ENCODE results near the gene SLC1A4.

SLC1A4 gene

DNA sequence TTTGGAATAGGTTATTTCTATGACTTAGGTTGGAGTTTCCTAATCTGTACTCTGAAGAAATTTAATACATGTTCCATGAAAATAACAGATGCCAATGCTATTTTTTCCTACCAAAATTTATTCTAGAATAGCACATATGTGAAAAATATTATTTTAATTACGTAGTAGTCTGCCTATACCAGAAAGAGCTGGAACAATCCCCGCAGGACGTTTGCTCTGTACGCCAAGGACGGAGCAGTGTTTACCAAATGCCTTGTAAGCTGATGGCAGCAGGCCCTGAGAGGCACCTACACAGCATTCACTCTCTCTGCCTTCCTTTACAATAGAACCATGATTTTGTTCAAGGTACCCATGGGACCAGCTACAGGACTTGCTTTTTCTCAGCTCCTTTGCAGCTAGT, 16.8 kb upstream of the SLC1A4 start:
- Histone ChIP-seq H3K14ac (ENCODE audit: low read length in 2 of 2) (no peak overlapping the region), H3K9ac (ENCODE audit: low read length) (no peak overlapping the region), H3K4me1 (ENCODE audit: control insufficient read depth, insufficient read depth, low read depth, low read length) (peaks cover 8% of the 10 kb centered on the region), H3K4me2 (ENCODE audit: low read length, poor library complexity, severe bottlenecking) (no peak overlapping the region), H3K36me3 (ENCODE audit: control insufficient read depth in 1 of 2, insufficient read depth in 2 of 2, low read depth in 1 of 2, low read length in 2 of 2) (no peaks in the 10 kb centered on the region), H2BK12ac (ENCODE audit: low read length in 2 of 2) (peak overlapping the region in 1 of 2 experiments; percentile 59), H4K91ac (ENCODE audit: low read length) (no peak overlapping the region), H2AFZ (ENCODE audit: low read depth, low read length) (no peak overlapping the region), H3K79me1 (replicated peaks; ENCODE audit: low read length, poor library complexity, severe bottlenecking) (no peaks in the 10 kb centered on the region), H3K23ac (ENCODE audit: low read length in 2 of 2) (no peak overlapping the region), H2BK5ac (ENCODE audit: low read depth, low read length, poor library complexity, severe bottlenecking) (no peak overlapping the region), H3K4ac (ENCODE audit: low read depth in 1 of 2, low read length in 2 of 2) (no peak overlapping the region), H3K18ac (ENCODE audit: low read depth in 1 of 2, low read length in 2 of 2) (peak overlapping the region in 1 of 2 experiments; percentile 18), H2BK120ac (ENCODE audit: low read depth, low read length) (no peak overlapping the region), H3K4me3 (ENCODE audit: insufficient read depth in 1 of 2, low read depth in 1 of 2, low read length in 2 of 2) (no peak overlapping the region), H3K27me3 (ENCODE audit: control insufficient read depth in 1 of 2, insufficient read depth in 1 of 2, low read length in 2 of 2) (peaks cover 0 to under 1% of the 10 kb centered on the region in 2 experiments), H2AK5ac (ENCODE audit: low read length, severe bottlenecking) (no peak overlapping the region), H3K27ac (ENCODE audit: low read length, poor library complexity, severe bottlenecking) (no peak overlapping the region), H3K9me3 (ENCODE audit: control insufficient read depth, low read length) (no peaks in the 10 kb centered on the region), H4K8ac (ENCODE audit: low read length) (no peak overlapping the region), H2BK15ac (ENCODE audit: low read depth, poor library complexity, severe bottlenecking) (no peak overlapping the region)
- no peak for DNase-seq
- WGBS = 94% methylated on average over 5 of the region's 5 CpGs

DNA sequence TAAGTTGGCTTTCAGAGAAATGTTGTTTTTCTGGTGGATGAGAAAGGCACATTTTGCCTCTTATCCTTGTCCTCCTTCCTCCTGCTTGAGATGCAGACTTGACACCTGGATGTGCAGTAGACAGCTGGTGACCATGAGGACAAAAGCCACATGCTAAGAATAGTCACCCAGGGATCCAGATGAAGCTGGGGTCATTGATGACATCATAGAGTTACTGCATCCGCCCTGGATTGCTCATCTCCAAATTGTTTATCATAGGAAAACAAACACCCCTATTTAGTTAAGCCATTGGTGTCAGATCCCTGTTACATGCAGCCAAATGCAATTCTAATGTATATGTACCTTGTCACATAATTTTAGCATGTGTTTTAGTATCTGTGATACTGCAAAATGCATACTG, 16.3 kb upstream of the SLC1A4 start:
- no peak overlapping the region for H2AFZ ChIP-seq (ENCODE audit: low read depth, low read length)
- H3K27me3 ChIP-seq (ENCODE audit: control insufficient read depth in 1 of 2, insufficient read depth in 1 of 2, low read length in 2 of 2) = no peaks in the 10 kb centered on the region
- H3K27ac ChIP-seq (ENCODE audit: low read length, poor library complexity, severe bottlenecking) = no peak overlapping the region
- H3K79me1 ChIP-seq (replicated peaks; ENCODE audit: low read length, poor library complexity, severe bottlenecking) = no peaks in the 10 kb centered on the region
- H3K9me3 ChIP-seq (ENCODE audit: control insufficient read depth, low read length) = no peaks in the 10 kb centered on the region
- H3K4me3 ChIP-seq (ENCODE audit: insufficient read depth in 1 of 2, low read depth in 1 of 2, low read length in 2 of 2) = no peak overlapping the region
- H4K8ac ChIP-seq (ENCODE audit: low read length) = no peak overlapping the region
- H2BK120ac ChIP-seq (ENCODE audit: low read depth, low read length) = no peak overlapping the region
- no peak overlapping the region for H2BK5ac ChIP-seq (ENCODE audit: low read depth, low read length, poor library complexity, severe bottlenecking)
- H3K4me1 ChIP-seq (ENCODE audit: control insufficient read depth, insufficient read depth, low read depth, low read length) = peaks cover 8% of the 10 kb centered on the region
- no peak overlapping the region for H2BK15ac ChIP-seq (ENCODE audit: low read depth, poor library complexity, severe bottlenecking)
- no peak overlapping the region for H2BK12ac ChIP-seq (ENCODE audit: low read length in 2 of 2)
- 0% methylated on average over 1 of the region's 1 CpG for WGBS
- H4K91ac ChIP-seq (ENCODE audit: low read length) = no peak overlapping the region
- H3K4ac ChIP-seq (ENCODE audit: low read depth in 1 of 2, low read length in 2 of 2) = no peak overlapping the region
- H3K9ac ChIP-seq (ENCODE audit: low read length) = no peak overlapping the region
- H3K23ac ChIP-seq (ENCODE audit: low read length in 2 of 2) = no peak overlapping the region
- no peak overlapping the region for H2AK5ac ChIP-seq (ENCODE audit: low read length, severe bottlenecking)
- H3K36me3 ChIP-seq (ENCODE audit: control insufficient read depth in 1 of 2, insufficient read depth in 2 of 2, low read depth in 1 of 2, low read length in 2 of 2) = no peaks in the 10 kb centered on the region
- H3K14ac ChIP-seq (ENCODE audit: low read length in 2 of 2) = no peak overlapping the region
- H3K18ac ChIP-seq (ENCODE audit: low read depth in 1 of 2, low read length in 2 of 2) = no peak overlapping the region
- H3K4me2 ChIP-seq (ENCODE audit: low read length, poor library complexity, severe bottlenecking) = no peak overlapping the region
- DNase-seq = peak; percentile 78

- 13% methylated on average over 4 of the region's 4 CpGs for WGBS
- Histone ChIP-seq H3K27ac (ENCODE audit: low read length, poor library complexity, severe bottlenecking) (peak overlapping the region; percentile 91), H3K27me3 (ENCODE audit: control insufficient read depth in 1 of 2, insufficient read depth in 1 of 2, low read length in 2 of 2) (no peaks in the 10 kb centered on the region), H3K4me2 (ENCODE audit: low read length, poor library complexity, severe bottlenecking) (peak overlapping the region; percentile 44), H2BK5ac (ENCODE audit: low read depth, low read length, poor library complexity, severe bottlenecking) (no peak overlapping the region), H2BK120ac (ENCODE audit: low read depth, low read length) (no peak overlapping the region), H2BK12ac (ENCODE audit: low read length in 2 of 2) (peak overlapping the region in 1 of 2 experiments; percentile 29), H3K9ac (ENCODE audit: low read length) (peak overlapping the region; percentile 0), H3K4me1 (ENCODE audit: control insufficient read depth, insufficient read depth, low read depth, low read length) (peaks cover 15% of the 10 kb centered on the region), H2BK15ac (ENCODE audit: low read depth, poor library complexity, severe bottlenecking) (no peak overlapping the region), H3K4ac (ENCODE audit: low read depth in 1 of 2, low read length in 2 of 2) (no peak overlapping the region), H3K9me3 (ENCODE audit: control insufficient read depth, low read length) (no peaks in the 10 kb centered on the region), H4K91ac (ENCODE audit: low read length) (no peak overlapping the region), H4K8ac (ENCODE audit: low read length) (no peak overlapping the region), H3K79me1 (replicated peaks; ENCODE audit: low read length, poor library complexity, severe bottlenecking) (no peaks in the 10 kb centered on the region), H3K18ac (ENCODE audit: low read depth in 1 of 2, low read length in 2 of 2) (peak overlapping the region in 1 of 2 experiments; percentile 14), H2AK5ac (ENCODE audit: low read length, severe bottlenecking) (no peak overlapping the region), H3K23ac (ENCODE audit: low read length in 2 of 2) (no peak overlapping the region), H3K4me3 (ENCODE audit: insufficient read depth in 1 of 2, low read depth in 1 of 2, low read length in 2 of 2) (no peak overlapping the region), H3K14ac (ENCODE audit: low read length in 2 of 2) (peak overlapping the region in 1 of 2 experiments; percentile 83), H2AFZ (ENCODE audit: low read depth, low read length) (no peak overlapping the region), H3K36me3 (ENCODE audit: control insufficient read depth in 1 of 2, insufficient read depth in 2 of 2, low read depth in 1 of 2, low read length in 2 of 2) (no peaks in the 10 kb centered on the region)
- peak; percentile 69 for DNase-seq
Observed at GRCh38 chr2:64975232-64975821, 13.9 kb upstream of the SLC1A4 start.

DNA sequence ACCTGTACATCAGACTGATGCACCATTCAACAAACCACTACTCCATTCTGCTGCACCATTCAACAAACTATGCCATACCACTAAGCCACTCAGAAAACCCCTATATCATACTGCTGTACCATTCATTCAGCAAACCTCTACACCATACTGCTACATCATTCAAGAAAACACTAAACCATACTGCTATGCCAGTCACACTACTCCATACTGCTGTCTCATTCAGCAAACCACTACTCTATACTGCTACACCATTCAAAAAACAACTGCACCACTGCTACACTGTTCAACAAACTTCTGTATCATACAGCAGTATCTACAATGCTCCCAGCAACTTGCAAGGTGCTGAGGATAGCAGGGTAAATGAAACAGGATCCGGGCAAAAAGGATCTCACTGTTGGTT, 12.9 kb upstream of the SLC1A4 start:
- Histone ChIP-seq H2BK15ac (ENCODE audit: low read depth, poor library complexity, severe bottlenecking) (no peak overlapping the region), H3K4ac (ENCODE audit: low read depth in 1 of 2, low read length in 2 of 2) (no peak overlapping the region), H3K4me2 (ENCODE audit: low read length, poor library complexity, severe bottlenecking) (no peak overlapping the region), H4K8ac (ENCODE audit: low read length) (no peak overlapping the region), H3K27me3 (ENCODE audit: control insufficient read depth in 1 of 2, insufficient read depth in 1 of 2, low read length in 2 of 2) (no peaks in the 10 kb centered on the region), H2BK120ac (ENCODE audit: low read depth, low read length) (no peak overlapping the region), H3K36me3 (ENCODE audit: control insufficient read depth in 1 of 2, insufficient read depth in 2 of 2, low read depth in 1 of 2, low read length in 2 of 2) (no peaks in the 10 kb centered on the region), H2BK5ac (ENCODE audit: low read depth, low read length, poor library complexity, severe bottlenecking) (no peak overlapping the region), H3K4me3 (ENCODE audit: insufficient read depth in 1 of 2, low read depth in 1 of 2, low read length in 2 of 2) (no peak overlapping the region), H3K9me3 (ENCODE audit: control insufficient read depth, low read length) (no peaks in the 10 kb centered on the region), H3K18ac (ENCODE audit: low read depth in 1 of 2, low read length in 2 of 2) (peak overlapping the region in 1 of 2 experiments; percentile 22), H3K9ac (ENCODE audit: low read length) (no peak overlapping the region), H2AFZ (ENCODE audit: low read depth, low read length) (no peak overlapping the region), H3K23ac (ENCODE audit: low read length in 2 of 2) (no peak overlapping the region), H3K27ac (ENCODE audit: low read length, poor library complexity, severe bottlenecking) (peak overlapping the region; percentile 56), H3K79me1 (replicated peaks; ENCODE audit: low read length, poor library complexity, severe bottlenecking) (no peaks in the 10 kb centered on the region), H2BK12ac (ENCODE audit: low read length in 2 of 2) (peak overlapping the region in 1 of 2 experiments; percentile 48), H2AK5ac (ENCODE audit: low read length, severe bottlenecking) (peak overlapping the region; percentile 76), H4K91ac (ENCODE audit: low read length) (no peak overlapping the region), H3K4me1 (ENCODE audit: control insufficient read depth, insufficient read depth, low read depth, low read length) (peaks cover 15% of the 10 kb centered on the region), H3K14ac (ENCODE audit: low read length in 2 of 2) (peak overlapping the region in 1 of 2 experiments; percentile 75)
- no peak for DNase-seq
- WGBS = 80% methylated on average over 1 of the region's 1 CpG
